GM18507 (cell line): ENCODE results near the gene TSPAN11.

Source experiments
- DNase-seq: peaks from one replicate; pipeline ENCODE4 v3.0.0; 2011; ENCODE audit warnings: low read depth; ENCODE audit not compliant: insufficient read length; ENCODE audit errors: extremely low spot score
- FAIRE-seq: peaks from 2 replicates; lab custom pipeline; 2011; peaks lifted over from hg19 to GRCh38; lab: Jason Lieb, UNC

TSPAN11 gene

GRCh38 chr12:30974746-30975500, 48.4 kb downstream of the TSPAN11 start:
- DNase-seq = no peak
- no peak for FAIRE-seq

DNA sequence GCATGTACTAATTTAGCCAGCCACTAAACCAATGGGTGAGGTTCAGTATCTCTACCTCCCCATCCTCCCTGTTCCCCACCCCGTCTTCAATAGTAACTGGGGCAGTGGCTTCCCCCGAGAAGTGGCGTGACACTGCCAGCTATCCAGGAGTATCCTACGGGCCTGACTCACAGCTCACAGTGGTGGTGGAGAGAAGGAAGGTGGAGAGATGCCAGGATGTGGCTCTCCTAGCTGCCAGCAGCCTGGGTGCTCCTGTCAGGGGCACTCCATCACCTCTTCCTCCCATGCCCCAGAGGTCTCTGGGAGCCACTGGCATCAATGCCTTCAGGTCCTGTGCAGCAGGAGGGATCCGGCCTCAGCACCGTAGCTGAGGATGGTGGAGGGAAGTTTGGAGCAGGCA, 49.0 kb downstream of the TSPAN11 start:
- no peak for FAIRE-seq
- DNase-seq = no peak

DNA sequence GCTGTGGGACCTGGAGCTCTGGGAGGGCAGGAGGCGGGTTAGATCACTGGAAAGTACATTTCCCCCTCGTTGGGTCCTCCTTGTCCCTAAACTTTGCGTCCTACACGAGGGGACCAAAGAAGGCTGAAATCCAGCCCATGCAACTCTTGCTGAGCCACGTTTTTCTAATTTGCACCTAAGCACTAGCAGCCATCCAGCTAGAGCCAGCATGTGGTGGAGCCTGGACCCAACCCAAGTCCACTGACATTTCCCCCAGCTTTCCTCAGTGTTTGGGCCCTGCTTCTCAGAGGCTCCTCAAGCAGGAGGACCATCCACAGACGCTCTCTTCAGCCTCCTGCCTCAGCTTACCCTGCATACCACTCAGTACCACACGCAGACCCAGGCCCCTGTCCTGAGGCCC, 49.7 kb downstream of the TSPAN11 start:
- FAIRE-seq (no peak), DNase-seq (no peak)

- no peak for DNase-seq
- FAIRE-seq = no peak
Measured at GRCh38 chr12:30977124-30977523, 50.6 kb downstream of the TSPAN11 start.

DNA sequence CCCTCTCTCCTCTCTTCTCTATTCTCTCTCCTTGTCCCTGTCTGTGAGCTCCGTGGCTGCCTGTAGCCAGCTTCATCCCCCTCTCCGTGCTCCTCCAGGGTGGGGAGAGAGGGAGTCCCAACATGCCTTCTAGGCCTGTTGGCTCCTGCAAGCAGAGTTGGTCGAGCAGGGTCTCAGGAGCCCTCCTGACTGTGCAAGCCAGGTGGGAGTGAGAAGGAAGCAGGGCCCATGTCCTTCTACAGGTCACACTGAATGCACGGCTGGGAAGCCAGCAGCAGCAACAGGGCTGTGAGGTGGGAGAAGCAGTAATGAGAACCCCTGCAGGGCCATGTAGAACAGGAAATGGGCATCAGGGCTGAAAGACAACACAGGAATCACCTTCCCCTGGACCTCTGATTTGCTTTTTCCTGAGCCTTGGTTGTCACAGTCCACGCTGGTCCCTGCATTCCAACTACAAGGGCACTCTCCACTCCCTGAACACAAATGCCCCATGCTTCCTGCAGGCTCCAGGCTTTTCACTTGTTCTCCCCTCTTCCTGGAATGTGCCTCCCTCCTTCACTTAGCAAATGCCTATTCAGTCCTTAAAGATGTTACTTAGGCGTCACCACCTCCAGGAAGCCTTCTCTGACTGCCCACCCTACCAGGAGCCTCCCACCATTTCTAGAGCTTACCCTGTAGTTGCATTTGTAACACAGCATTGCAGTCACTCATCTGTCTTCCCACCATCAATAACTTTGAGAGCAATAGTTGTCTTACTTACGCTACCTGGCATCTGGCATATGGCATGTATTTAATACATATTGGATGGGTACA, 51.2 kb downstream of the TSPAN11 start:
- FAIRE-seq = no peak
- DNase-seq = no peak

DNA sequence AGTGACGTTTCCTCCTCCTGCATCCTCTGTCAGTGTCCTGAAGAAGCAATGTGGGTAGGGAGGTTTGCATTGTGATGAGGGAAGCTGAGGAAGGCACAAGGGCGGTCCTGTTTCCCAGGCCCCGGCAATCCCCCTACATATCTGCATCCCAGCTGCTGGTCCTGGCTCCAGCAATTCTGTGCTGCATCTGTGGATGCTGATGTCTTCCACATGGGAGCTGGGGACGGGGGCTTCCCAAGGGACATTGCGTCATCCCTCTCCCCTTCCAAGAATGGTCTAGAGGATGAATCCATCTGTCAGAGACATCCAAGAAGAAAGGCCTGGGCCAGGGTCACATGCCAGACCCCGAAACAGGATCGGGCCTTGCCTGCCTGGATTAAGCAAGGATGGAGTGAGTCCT, 52.1 kb downstream of the TSPAN11 start:
- no peak for DNase-seq
- FAIRE-seq = no peak

- no peak for DNase-seq
- no peak for FAIRE-seq
Measured at GRCh38 chr12:30979371-30980259, 53.1 kb downstream of the TSPAN11 start.

GRCh38 chr12:30980955-30981662, 54.6 kb downstream of the TSPAN11 start:
- DNase-seq (no peak), FAIRE-seq (no peak)

DNA sequence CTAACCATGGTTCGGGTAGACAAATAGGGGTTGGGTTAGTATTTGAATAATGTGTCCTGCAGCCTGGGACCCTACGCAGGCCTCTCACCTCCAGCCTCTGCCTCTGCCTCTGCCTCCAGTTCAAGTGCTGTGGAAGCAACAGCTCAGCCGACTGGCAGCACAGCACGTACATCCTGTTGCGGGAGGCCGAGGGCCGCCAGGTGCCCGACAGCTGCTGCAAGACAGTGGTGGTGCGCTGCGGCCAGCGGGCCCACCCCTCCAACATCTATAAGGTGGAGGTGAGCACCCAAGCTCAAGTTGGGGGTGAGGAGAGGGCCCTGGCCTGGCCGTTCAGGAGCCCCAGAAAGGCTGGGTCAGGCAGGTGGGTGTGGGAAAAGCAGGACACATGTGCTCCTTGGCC, 55.9 kb downstream of the TSPAN11 start:
- FAIRE-seq (no peak), DNase-seq (no peak)

DNA sequence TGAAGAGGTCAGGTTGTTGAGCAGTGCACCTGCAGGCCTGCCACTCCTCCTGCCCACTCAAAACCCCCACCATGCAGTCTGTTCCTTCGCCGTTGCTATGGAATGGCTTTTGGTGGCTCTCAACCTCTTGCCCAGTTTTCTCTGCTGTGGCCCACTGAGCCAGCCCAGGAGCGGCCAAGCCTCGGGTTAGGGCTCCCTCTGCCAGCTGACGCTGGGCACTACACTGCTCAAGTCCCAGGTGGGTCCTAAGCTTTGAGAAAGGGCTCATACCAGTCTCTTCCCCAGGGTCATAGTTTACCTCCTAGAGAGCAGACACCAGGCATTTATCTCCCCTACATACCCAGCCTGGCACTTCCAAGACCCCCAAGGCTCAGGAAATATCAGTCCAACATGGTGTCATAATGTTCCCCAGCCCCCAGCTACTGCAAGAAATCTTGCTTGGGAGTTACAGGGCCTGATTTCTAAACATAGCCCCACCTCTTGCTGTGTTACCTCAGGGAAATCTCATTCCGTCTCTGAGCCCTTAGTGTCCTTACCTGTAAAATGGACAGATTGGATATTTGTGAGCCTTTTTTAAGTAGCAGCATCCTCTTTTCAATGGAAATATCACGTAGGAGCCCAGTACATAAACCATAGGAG, 59.4 kb downstream of the TSPAN11 start:
- DNase-seq (peak; percentile 30), FAIRE-seq (peak; percentile 69)

DNA sequence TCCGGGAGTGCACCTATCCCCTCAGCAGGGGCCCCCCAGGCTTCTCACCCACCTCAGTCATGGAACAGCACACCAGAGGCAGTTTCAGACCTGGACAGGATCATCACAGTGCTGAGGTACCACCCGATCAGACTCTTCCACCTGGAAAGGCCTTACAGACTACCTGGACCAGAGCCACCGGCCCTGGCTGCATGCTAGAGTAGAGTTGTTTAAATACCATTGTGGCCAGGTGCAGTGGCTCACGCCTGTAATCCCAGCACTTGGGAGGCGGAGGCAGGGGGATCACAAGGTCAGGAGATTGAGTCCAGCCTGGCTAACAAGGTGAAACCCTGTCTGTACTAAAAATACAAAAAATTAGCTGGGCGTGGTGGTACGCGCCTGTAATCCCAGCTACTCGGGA, 61.5 kb downstream of the TSPAN11 start:
- no peak for FAIRE-seq
- DNase-seq = no peak

GRCh38 chr12:30988646-30989286, 62.2 kb downstream of the TSPAN11 start:
- FAIRE-seq (no peak), DNase-seq (no peak)

DNA sequence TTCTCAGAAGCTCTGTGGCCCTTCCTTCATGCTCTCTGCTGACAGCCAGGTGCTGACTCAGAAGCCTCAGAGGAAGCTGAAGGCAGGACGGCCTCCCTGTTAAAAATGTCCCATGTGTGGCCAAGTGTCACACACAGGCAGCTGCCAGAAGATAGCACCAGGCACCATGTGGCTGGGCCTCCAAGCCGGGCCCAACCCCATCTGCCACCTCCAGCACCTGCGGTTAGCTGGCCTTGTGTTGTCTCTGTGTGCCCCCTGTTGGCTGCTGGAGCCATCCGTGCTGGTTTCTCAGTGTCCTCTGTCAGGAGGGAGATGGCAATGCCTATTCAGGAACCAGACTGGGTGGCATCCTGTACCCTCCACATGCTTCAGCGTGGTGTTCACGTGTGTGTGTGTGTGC, 63.2 kb downstream of the TSPAN11 start:
- DNase-seq (peak; percentile 14), FAIRE-seq (no peak)

DNA sequence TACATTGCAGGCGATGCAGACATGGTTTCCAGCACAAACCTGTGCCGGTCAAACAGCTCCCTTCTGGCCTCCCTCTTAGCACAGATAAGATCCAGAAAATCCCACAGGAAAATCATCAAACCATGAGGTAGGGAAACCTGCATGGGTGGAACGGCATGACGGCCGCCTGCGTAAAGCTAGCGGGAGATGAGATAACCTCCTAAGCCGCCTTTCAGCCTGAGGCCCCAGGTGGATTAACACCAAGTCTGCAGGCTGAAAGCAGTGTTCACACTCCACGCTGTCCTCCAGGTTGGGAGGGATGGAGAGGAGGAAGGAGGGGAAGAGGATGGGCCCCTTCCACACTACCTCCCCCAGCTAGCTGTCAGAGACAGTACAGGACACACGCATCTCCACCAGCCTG, 63.8 kb downstream of the TSPAN11 start:
- DNase-seq (no peak), FAIRE-seq (no peak)

GRCh38 chr12:30990776-30991175, 64.2 kb downstream of the TSPAN11 start:
- FAIRE-seq = no peak
- no peak for DNase-seq

DNA sequence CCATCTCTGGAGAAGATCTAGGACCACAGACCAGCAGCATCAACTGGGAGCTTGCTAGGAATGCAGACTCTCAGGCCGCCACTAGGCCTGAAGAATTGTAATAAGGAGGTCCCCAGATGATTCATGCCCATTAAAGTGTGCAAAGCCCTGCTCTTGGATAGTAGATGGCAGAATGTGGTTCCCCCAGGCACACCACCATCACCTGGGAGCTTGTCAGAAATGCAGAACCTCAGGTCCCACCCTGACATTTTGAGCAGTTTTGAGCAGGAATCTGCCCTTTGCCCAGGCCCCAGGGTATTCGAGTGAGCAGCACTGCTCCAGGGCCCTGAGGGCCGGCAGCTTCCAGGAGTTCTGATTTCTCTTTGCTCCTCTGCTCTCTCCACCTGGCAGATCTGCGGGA, 64.9 kb downstream of the TSPAN11 start:
- DNase-seq (no peak), FAIRE-seq (no peak)

- FAIRE-seq (no peak), DNase-seq (no peak)
Measured at GRCh38 chr12:30992381-30992780, 65.8 kb downstream of the TSPAN11 start.

DNA sequence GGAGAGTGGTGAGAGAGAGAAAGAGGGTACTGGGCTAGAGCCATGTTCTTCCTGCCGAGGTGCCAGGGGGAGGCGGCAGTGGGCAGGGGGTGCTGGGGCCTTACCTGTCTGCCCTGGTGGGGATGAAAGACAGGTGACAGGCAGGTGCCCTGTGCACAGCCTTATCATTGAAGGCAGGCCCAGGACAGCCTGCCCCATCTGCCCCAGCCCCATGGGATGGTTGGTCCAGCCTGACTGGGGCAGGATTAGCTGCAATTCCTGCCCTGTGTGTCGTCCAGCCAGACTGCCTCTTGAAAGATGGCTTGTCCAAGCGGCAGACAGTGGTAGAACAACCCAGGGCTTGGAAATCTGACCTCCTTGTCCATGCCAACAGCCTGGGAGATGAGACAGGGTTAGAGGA, 67.2 kb downstream of the TSPAN11 start:
- DNase-seq = no peak
- no peak for FAIRE-seq

- DNase-seq (no peak), FAIRE-seq (no peak)
Measured at GRCh38 chr12:30994274-30994673, 67.7 kb downstream of the TSPAN11 start.
